SU-DHL-6 (cell line): ENCODE measurements around the gene HBEGF.

ENCODE experiments used
- H2AFZ ChIP-seq: fragments of 200-600 bp; sonication (generic); 2 replicates; pipeline ENCODE4 v1.6.1; 2014; ENCODE audit warnings: low read depth, mild to moderate bottlenecking, moderate library complexity, mixed read lengths, antibody characterized with exemption, low read length; ENCODE audit not compliant: severe bottlenecking
- H3F3A ChIP-seq: fragments of 200-600 bp; shearing (Covaris generic); 2 replicates; pipeline ENCODE4 v1.6.0; 2016; ENCODE audit warnings: antibody characterized with exemption, mild to moderate bottlenecking; ENCODE audit not compliant: insufficient read depth
- H3K27ac ChIP-seq: fragments of 200-600 bp; sonication (generic); 2 replicates; pipeline ENCODE4 v1.5.1; 2016; ENCODE audit warnings: low read depth, mild to moderate bottlenecking, low read length, moderate library complexity, mixed read lengths
- H3K27me3 ChIP-seq: fragments of 200-600 bp; sonication (generic), shearing (Covaris generic); 2 replicates; pipeline ENCODE4 v1.6.0; 2014; ENCODE audit warnings: mild to moderate bottlenecking, low read length
- H3K36me3 ChIP-seq: fragments of 200-600 bp; sonication (generic); 2 replicates; pipeline ENCODE4 v1.6.1; 2014; ENCODE audit warnings: mild to moderate bottlenecking, low read length, mixed read lengths
- H3K4me2 ChIP-seq: fragments of 300-600, 200-600 bp; shearing (Covaris generic), sonication (generic); 2 replicates; pipeline ENCODE4 v1.6.0; 2014; ENCODE audit warnings: low read length, low read depth, mild to moderate bottlenecking; ENCODE audit not compliant: poor library complexity, severe bottlenecking
- H3K4me3 ChIP-seq: fragments of 200-600 bp; sonication (generic); 2 replicates; pipeline ENCODE4 v1.5.1; 2014; ENCODE audit warnings: antibody characterized with exemption, low read length, mild to moderate bottlenecking, mixed read lengths; ENCODE audit not compliant: insufficient read depth, poor library complexity, severe bottlenecking
- H3K79me2 ChIP-seq: fragments of 200-600 bp; sonication (generic); 2 replicates; pipeline ENCODE4 v1.6.1; 2014; ENCODE audit warnings: mild to moderate bottlenecking, low read length, moderate library complexity; ENCODE audit not compliant: insufficient read depth
- H3K9ac ChIP-seq: fragments of 200-600 bp; sonication (generic); 2 replicates; pipeline ENCODE4 v1.7.0; 2014; ENCODE audit warnings: mild to moderate bottlenecking, low read length
- H3K9me2 ChIP-seq: fragments of 200-600 bp; sonication (generic); replicated peaks from 2 replicates; pipeline ENCODE4 v1.6.1; 2014; ENCODE audit warnings: low read length; ENCODE audit not compliant: insufficient read depth
- H3K9me3 ChIP-seq: fragments of 200-600 bp; sonication (generic); 2 replicates; pipeline ENCODE4 v1.6.1; 2014; ENCODE audit warnings: low read length, mixed read lengths; ENCODE audit not compliant: insufficient read depth
- H4K20me1 ChIP-seq: fragments of 200-600 bp; sonication (generic); 2 replicates; pipeline ENCODE4 v1.6.1; 2014; ENCODE audit warnings: low read depth, mild to moderate bottlenecking, antibody characterized with exemption, low read length, moderate library complexity, mixed read lengths
- CTCF ChIP-seq: fragments of 200-600 bp; sonication (generic); IDR thresholded peaks from one replicate; pipeline ENCODE4 v1.5.1; 2017; ENCODE audit warnings: antibody characterized with exemption, mild to moderate bottlenecking, low read length, moderate library complexity; ENCODE audit not compliant: insufficient read depth, poor library complexity, severe bottlenecking
- EZH2phosphoT487 ChIP-seq: fragments of 200-600 bp; sonication (generic), shearing (Covaris generic); conservative IDR thresholded peaks from 2 replicates; pipeline ENCODE4 v1.6.1; 2018; ENCODE audit warnings: mild to moderate bottlenecking, antibody characterized with exemption, low read length, moderate library complexity, mixed read lengths

Gene HBEGF

GRCh38 chr5:140391312-140391711 lies 44.9 kb upstream of the HBEGF start:
- H3K9ac ChIP-seq, result no peak overlapping the region
- H3F3A ChIP-seq, result 0 out of 2 replicates have a peak, but pooled peaks cover 4% of the 10 kb centered on the region
- no peak for TF ChIP-seq CTCF
- no peak for TF ChIP-seq EZH2phosphoT487
- no peaks in the 10 kb centered on the region for H3K9me2 ChIP-seq
- H3K36me3 ChIP-seq, result no peaks in the 10 kb centered on the region
- no peak overlapping the region for H3K27ac ChIP-seq
- no peaks in the 10 kb centered on the region for H4K20me1 ChIP-seq
- no peaks in the 10 kb centered on the region for H3K9me3 ChIP-seq
- H2AFZ ChIP-seq, result no peak overlapping the region
- no peaks in the 10 kb centered on the region for H3K27me3 ChIP-seq
- H3K4me2 ChIP-seq, result no peak overlapping the region
- H3K79me2 ChIP-seq, result no peaks in the 10 kb centered on the region; the same call in 1 of the 2 replicates
- H3K4me3 ChIP-seq, result no peak overlapping the region

GRCh38 chr5:140388052-140388451 lies 41.6 kb upstream of the HBEGF start:
- Histone ChIP-seq H3K9ac (no peak overlapping the region), H3K9me2 (no peaks in the 10 kb centered on the region), H3K4me3 (no peak overlapping the region), H2AFZ (no peak overlapping the region), H3K27ac (no peak overlapping the region), H3F3A (0 out of 2 replicates have a peak, but pooled peaks cover 4% of the 10 kb centered on the region), H3K9me3 (no peaks in the 10 kb centered on the region), H3K36me3 (no peaks in the 10 kb centered on the region), H4K20me1 (no peaks in the 10 kb centered on the region), H3K27me3 (no peaks in the 10 kb centered on the region), H3K4me2 (no peak overlapping the region), H3K79me2 (no peaks in the 10 kb centered on the region)
- no peak for TF ChIP-seq EZH2phosphoT487
- no peak for TF ChIP-seq CTCF

GRCh38 chr5:140383300-140383699 lies 36.9 kb upstream of the HBEGF start:
- H3K4me2 ChIP-seq, result no peak overlapping the region

More at GRCh38 chr5:140383300-140383699, 36.9 kb upstream of the HBEGF start:
- H3K36me3 ChIP-seq, result no peaks in the 10 kb centered on the region
- H3K4me3 ChIP-seq, result no peak overlapping the region
- H3K9ac ChIP-seq, result no peak overlapping the region
- H2AFZ ChIP-seq, result no peak overlapping the region
- no peaks in the 10 kb centered on the region for H3K79me2 ChIP-seq
- H3K9me2 ChIP-seq, result no peaks in the 10 kb centered on the region
- peaks cover 4% of the 10 kb centered on the region; the same call in 1 of the 2 replicates for H3F3A ChIP-seq
- no peak overlapping the region for H3K27ac ChIP-seq
- H4K20me1 ChIP-seq, result no peaks in the 10 kb centered on the region
- no peaks in the 10 kb centered on the region for H3K27me3 ChIP-seq
- H3K9me3 ChIP-seq, result no peaks in the 10 kb centered on the region
- no peak for TF ChIP-seq EZH2phosphoT487
- no peak for TF ChIP-seq CTCF
